ENCODE measurements around the gene NOVA2. TPM values are rescaled to one million over a fixed set of nuclear protein-coding genes. Genes with fewer than 3 reads are reported as not detected.

The NOVA2 gene
- total RNA-seq, 1 donor from 2014 or later, result 0.67 TPM

DNA sequence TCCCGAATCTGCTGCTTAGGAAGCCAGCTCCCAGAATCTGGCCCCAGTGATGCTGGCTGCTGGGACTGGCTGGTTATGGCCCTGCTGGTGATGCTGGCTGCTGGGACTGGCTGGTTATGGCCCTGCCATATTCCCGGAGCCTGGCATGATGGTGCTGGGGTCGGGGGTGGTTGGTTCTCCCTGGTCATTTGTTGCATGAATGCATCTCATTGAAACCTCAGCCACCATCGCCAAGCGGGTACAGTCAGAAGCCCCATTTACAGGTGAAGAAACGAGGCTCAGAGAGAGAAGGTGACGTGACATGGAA lies 47.1 kb upstream of the NOVA2 start:
- Mint-ChIP-seq H3K27ac (no peak overlapping the region), H3K4me1 (peaks cover 7% of the 10 kb centered on the region), H3K36me3 (no peaks in the 10 kb centered on the region), H3K9me3 (peaks cover 4% of the 10 kb centered on the region), H3K4me3 (no peak overlapping the region), H3K27me3 (ENCODE audit: low read depth) (peaks cover 8% of the 10 kb centered on the region)
- no peak for DNase-seq (ENCODE audit: low spot score in 2 of 2, unreplicated experiment in 2 of 2)
- TF ChIP-seq, protein P1, sequence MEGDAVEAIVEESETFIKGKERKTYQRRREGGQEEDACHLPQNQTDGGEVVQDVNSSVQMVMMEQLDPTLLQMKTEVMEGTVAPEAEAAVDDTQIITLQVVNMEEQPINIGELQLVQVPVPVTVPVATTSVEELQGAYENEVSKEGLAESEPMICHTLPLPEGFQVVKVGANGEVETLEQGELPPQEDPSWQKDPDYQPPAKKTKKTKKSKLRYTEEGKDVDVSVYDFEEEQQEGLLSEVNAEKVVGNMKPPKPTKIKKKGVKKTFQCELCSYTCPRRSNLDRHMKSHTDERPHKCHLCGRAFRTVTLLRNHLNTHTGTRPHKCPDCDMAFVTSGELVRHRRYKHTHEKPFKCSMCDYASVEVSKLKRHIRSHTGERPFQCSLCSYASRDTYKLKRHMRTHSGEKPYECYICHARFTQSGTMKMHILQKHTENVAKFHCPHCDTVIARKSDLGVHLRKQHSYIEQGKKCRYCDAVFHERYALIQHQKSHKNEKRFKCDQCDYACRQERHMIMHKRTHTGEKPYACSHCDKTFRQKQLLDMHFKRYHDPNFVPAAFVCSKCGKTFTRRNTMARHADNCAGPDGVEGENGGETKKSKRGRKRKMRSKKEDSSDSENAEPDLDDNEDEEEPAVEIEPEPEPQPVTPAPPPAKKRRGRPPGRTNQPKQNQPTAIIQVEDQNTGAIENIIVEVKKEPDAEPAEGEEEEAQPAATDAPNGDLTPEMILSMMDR (IDR thresholded peaks at IDR 0.05; ENCODE audit: unreplicated experiment), result no peak

DNA sequence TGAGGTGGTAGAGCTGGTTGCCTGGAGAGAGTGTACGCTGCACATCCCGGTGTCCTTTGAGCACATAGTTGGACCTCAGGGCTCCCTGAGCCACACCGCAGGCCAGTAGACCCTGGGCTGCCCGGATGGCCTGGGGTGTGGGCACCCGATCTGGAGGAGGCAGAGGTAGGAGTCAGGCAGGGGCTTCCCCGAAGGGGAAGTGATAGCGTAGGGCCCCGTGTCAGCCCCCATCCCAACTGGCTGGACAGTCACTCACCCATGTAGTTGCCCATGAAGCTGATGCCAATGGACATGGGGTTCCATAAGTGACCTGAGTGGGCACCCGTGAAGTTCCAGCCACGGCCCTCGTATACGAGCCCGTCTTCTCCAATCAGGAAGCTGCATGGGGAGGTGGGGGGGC lies 45.6 kb upstream of the NOVA2 start:
- Mint-ChIP-seq H3K27me3 (ENCODE audit: low read depth) (peaks cover 21% of the 10 kb centered on the region), H3K4me1 (peaks cover 16% of the 10 kb centered on the region), H3K9me3 (no peaks in the 10 kb centered on the region), H3K36me3 (no peaks in the 10 kb centered on the region), H3K27ac (no peak overlapping the region), H3K4me3 (no peak overlapping the region)
- no peak for DNase-seq (ENCODE audit: low spot score in 2 of 2, unreplicated experiment in 2 of 2)
- TF ChIP-seq, protein P1 (IDR thresholded peaks at IDR 0.05; ENCODE audit: unreplicated experiment), result no peak

DNA sequence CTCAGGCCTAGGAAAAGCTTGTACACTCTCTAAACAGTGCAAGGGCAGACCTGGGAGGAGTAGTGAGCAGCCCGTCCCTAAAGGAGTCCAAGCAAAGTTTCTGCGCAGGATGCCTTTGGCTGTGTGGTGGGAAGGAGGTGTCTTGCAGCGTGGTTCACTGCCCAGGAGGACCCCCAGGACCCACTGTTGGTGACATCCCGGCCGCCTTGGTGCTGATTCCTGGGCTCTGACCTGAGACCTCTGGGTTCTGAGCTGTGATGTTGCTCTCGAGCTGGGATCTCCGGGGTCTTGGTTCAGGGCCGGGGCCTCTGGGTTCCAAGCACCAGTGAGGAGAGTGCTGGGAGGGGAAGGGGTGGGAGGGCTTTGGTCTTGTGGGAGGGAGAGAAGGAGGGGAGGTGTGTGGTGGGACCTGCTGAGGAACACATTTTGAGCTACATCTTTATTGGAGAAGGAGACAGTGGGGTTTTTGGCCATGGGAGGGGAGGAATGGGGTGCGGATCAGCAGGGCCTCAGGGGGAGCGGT lies 45.1 kb upstream of the NOVA2 start:
- H3K4me1 Mint-ChIP-seq, result peaks cover 17% of the 10 kb centered on the region
- H3K4me3 Mint-ChIP-seq, result no peak overlapping the region
- H3K27me3 Mint-ChIP-seq (ENCODE audit: low read depth), result peaks cover 25% of the 10 kb centered on the region
- no peak for DNase-seq (ENCODE audit: low spot score in 2 of 2, unreplicated experiment in 2 of 2)
- TF ChIP-seq, protein P1 (IDR thresholded peaks at IDR 0.05; ENCODE audit: unreplicated experiment), result no peak
- H3K9me3 Mint-ChIP-seq, result no peaks in the 10 kb centered on the region
- H3K27ac Mint-ChIP-seq, result no peak overlapping the region
- no peaks in the 10 kb centered on the region for H3K36me3 Mint-ChIP-seq

DNA sequence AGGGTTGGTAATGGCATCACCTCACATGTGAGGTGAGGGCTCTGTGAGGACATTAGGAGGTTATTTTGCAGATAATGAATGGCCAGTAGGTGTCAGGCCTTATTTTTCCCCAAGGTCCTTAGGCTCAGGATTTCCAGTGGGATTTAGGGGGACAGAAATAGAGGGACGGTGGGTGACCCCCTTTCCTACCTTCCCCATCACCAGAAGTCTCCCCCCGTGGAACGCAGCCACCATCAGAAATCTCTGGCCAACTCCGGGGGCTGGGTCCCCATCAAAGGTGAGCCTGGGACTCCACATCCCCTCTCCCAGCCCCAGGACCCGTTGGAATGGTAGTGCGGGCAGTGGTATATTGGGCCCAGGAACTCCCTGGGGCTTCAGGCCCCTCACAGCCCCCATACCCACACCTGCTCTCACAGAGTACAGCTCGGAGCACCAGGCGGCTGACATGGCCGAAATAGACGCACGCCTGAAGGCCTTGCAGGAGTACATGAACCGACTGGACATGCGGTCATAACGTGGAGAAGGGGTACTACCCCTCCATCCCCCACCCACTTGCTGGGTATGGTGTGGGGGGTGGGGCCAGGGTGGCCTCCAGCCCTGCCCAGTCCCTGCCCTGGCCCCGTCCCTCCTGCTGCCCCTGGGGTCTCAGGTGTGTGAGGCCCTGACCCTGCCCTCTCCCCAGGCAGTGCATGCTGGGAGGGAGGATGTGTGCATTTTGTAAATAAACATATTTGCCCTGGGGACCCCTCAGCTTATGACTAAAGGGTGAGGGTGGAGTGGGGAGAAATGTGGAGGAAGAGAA lies 44.4 kb upstream of the NOVA2 start:
- H3K27me3 Mint-ChIP-seq (ENCODE audit: low read depth), result peaks cover 31% of the 10 kb centered on the region
- no peaks in the 10 kb centered on the region for H3K36me3 Mint-ChIP-seq
- H3K4me1 Mint-ChIP-seq, result peaks cover 17% of the 10 kb centered on the region
- H3K27ac Mint-ChIP-seq, result no peak overlapping the region
- TF ChIP-seq, protein P1 (IDR thresholded peaks at IDR 0.05; ENCODE audit: unreplicated experiment), result no peak
- no peak overlapping the region for H3K4me3 Mint-ChIP-seq
- DNase-seq (ENCODE audit: low spot score in 2 of 2, unreplicated experiment in 2 of 2), result no peak
- H3K9me3 Mint-ChIP-seq, result no peaks in the 10 kb centered on the region

DNA sequence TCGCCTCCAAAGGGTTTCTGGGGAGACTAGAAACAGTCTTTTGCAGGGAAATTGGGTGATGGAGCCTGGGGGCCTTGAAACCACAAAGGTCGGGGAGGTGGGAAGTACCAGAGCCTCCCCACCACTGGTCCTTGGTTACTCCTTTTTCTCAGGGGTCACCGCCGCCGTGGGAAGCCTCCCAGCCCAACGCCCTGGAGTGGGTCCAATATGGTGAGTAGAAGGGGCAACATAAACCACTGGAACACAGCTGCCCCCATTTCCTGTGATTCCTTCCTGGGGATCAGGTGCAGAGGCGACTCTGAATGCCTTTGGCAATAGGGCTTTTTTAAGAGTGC lies 43.4 kb upstream of the NOVA2 start:
- Mint-ChIP-seq H3K36me3 (no peaks in the 10 kb centered on the region), H3K27me3 (ENCODE audit: low read depth) (peaks cover 36% of the 10 kb centered on the region), H3K4me3 (peak overlapping the region; percentile 36), H3K27ac (no peak overlapping the region), H3K4me1 (peaks cover 17% of the 10 kb centered on the region), H3K9me3 (no peaks in the 10 kb centered on the region)
- DNase-seq (ENCODE audit: low spot score in 2 of 2, unreplicated experiment in 2 of 2), result no peak
- TF ChIP-seq, protein P1 (IDR thresholded peaks at IDR 0.05; ENCODE audit: unreplicated experiment), result peak; percentile 43

Measured in mesothelial cell of epicardium (in vitro differentiated cells).